Kidney (tissue), 14 donors: ENCODE results near the gene ZNHIT2. TPM values are rescaled to one million over a fixed set of nuclear protein-coding genes. Genes with fewer than 3 reads are reported as not detected.

Experiments
- DNase-seq, 5 donors: peaks; one replicate each; pipeline ENCODE4 v3.0.0-alpha.2; 2013 to 2020
- FAIRE-seq: peaks from 2 replicates; lab custom pipeline; 2012; peaks lifted over from hg19 to GRCh38; lab: Jason Lieb, UNC
- H3K27ac ChIP-seq, 2 donors: one replicate each; pipeline ENCODE4 v1.7.0; 2013; ENCODE audit warnings: low read depth in 2 of 2, low read length in 2 of 2, inconsistent platforms in 1 of 2
- H3K27me3 ChIP-seq: one replicate; pipeline ENCODE4 v1.7.1; 2013; ENCODE audit warnings: low read length, inconsistent platforms; ENCODE audit not compliant: control insufficient read depth, insufficient read depth
- H3K36me3 ChIP-seq, 3 donors: one replicate each; pipeline versions ENCODE4 v1.7.0 to v1.7.1; 2013; ENCODE audit warnings: low read length in 3 of 3, control low read depth in 1 of 3, inconsistent platforms in 1 of 3; ENCODE audit not compliant: insufficient read depth in 3 of 3, control insufficient read depth in 2 of 3
- H3K4me1 ChIP-seq, 3 donors: one replicate each; pipeline versions ENCODE4 v1.7.0 to v1.7.1; 2013; ENCODE audit warnings: low read length in 3 of 3, inconsistent platforms in 1 of 3, low read depth in 1 of 3; ENCODE audit not compliant: control insufficient read depth in 2 of 3, insufficient read depth in 2 of 3
- H3K4me3 ChIP-seq, 3 donors: one replicate each; pipeline versions ENCODE4 v1.7.0 to v1.8.1; 2013; ENCODE audit warnings: low read length in 3 of 3, control low read depth in 1 of 3, inconsistent platforms in 1 of 3
- H3K9ac ChIP-seq, 3 donors: one replicate each; pipeline versions ENCODE4 v1.7.0 to v1.7.1; 2013; ENCODE audit warnings: low read length in 3 of 3, control low read depth in 1 of 3, inconsistent platforms in 1 of 3
- H3K9me3 ChIP-seq, 3 donors: one replicate each; pipeline versions ENCODE4 v1.7.0 to v1.7.1; 2013; ENCODE audit warnings: low read length in 3 of 3, control low read depth in 1 of 3, inconsistent platforms in 1 of 3; ENCODE audit not compliant: control insufficient read depth in 2 of 3, insufficient read depth in 1 of 3
- intact Hi-C: fragments of 100-400 bp; cut with DNase I; formaldehyde crosslinking; loops from one replicate; pipeline ENCODE4 v1.11.1; 2022
- polyA plus RNA-seq: library from polyadenylated mRNA; stranded (reverse); fragments of 350-450 nt; fragmentation: Illumina TruSeq; extraction: RNeasy Lipid Tissue Mini Kit (QIAGEN cat#74804); gene quantifications from one replicate; pipeline ENCODE4 v1.2.3, GENCODE V29; 2014; ENCODE audit warnings: low read depth, low replicate concordance; ENCODE audit not compliant: insufficient read depth
- total RNA-seq: library from RNA; stranded (reverse); fragmentation: NEBNext Ultra II Directional; extraction: Animal tissue kit (Norgen Biotek cat#: 25700); gene quantifications from one replicate; pipeline ENCODE4 v1.2.1, GENCODE V29; 2021
- TF ChIP-seq, protein P1 (sequence below): IDR thresholded peaks from 3 replicates; pipeline ENCODE4 v1.5.1; 2012; ENCODE audit warnings: mild to moderate bottlenecking, moderate library complexity, borderline replicate concordance; ENCODE audit not compliant: insufficient read depth; ENCODE audit errors: extremely low read depth
- donor health status: control.
- donor health status: control.
- donor health status: control.
- donor health status: control.
- donor health status: control.
- donor health status: DM: yes; HTN: yes; CAD: no.
- donor health status: Normal renal cell carcinoma (clear cell type).

The ZNHIT2 gene
- total and polyA plus RNA-seq, 2 donors from 2014 or later: 14.0 to 21.1 TPM

DNA sequence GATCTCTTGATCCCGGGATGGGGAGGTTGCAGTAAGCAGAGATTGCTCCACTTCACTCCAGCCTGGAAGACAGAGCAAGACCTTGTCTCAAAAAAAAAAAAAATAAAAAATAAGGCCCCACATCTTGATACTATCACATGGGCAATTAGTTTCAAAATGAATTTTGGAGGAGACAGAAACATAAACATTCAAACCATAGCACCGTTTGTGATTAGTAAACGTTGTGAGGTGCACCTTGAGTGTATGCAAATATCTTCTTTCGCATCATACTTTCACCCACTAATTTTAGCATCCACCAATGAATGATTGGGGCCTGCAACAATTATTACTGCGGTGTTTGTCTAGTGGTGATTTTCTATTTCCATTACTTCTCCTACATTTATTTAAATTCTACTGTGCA is 41.5 kb upstream of the ZNHIT2 start:
- Histone ChIP-seq H3K36me3 (no peaks in the 10 kb centered on the region), H3K27ac (no peak overlapping the region), H3K27me3 (no peaks in the 10 kb centered on the region), H3K9me3 (no peaks in the 10 kb centered on the region), H3K4me1 (no peaks in the 10 kb centered on the region), H3K4me3 (no peak overlapping the region), H3K9ac (no peak overlapping the region)
- FAIRE-seq (no peak), DNase-seq (no peak)
- intact Hi-C loops: no loop called here
- TF ChIP-seq, protein P1, sequence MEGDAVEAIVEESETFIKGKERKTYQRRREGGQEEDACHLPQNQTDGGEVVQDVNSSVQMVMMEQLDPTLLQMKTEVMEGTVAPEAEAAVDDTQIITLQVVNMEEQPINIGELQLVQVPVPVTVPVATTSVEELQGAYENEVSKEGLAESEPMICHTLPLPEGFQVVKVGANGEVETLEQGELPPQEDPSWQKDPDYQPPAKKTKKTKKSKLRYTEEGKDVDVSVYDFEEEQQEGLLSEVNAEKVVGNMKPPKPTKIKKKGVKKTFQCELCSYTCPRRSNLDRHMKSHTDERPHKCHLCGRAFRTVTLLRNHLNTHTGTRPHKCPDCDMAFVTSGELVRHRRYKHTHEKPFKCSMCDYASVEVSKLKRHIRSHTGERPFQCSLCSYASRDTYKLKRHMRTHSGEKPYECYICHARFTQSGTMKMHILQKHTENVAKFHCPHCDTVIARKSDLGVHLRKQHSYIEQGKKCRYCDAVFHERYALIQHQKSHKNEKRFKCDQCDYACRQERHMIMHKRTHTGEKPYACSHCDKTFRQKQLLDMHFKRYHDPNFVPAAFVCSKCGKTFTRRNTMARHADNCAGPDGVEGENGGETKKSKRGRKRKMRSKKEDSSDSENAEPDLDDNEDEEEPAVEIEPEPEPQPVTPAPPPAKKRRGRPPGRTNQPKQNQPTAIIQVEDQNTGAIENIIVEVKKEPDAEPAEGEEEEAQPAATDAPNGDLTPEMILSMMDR: no peak

DNA sequence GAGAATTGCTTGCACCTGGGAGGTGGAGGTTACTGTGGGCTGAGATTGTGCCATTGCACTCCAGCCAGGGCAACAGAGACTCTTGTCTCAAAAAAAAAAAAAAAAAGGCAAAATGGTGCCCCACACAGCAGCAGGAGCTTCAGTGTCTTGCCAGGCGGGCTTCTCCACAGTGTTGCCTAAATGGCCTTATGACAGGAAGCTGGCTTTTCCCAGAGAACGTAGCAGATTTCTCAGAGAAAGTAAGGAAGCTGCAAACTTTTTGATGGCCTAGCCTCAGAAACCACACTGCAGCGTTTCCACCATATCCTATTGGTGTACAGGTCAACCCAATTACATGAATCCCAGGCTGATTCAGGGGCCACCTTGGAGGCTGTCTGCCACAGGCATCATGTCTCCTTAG is 39.8 kb upstream of the ZNHIT2 start:
- H3K9ac ChIP-seq: no peak overlapping the region
- no peaks in the 10 kb centered on the region for H3K36me3 ChIP-seq
- intact Hi-C loops: no loop called here
- H3K27me3 ChIP-seq: no peaks in the 10 kb centered on the region
- no peaks in the 10 kb centered on the region for H3K4me1 ChIP-seq
- FAIRE-seq (no peak), DNase-seq (no peak)
- no peaks in the 10 kb centered on the region for H3K9me3 ChIP-seq
- H3K27ac ChIP-seq: no peak overlapping the region
- TF ChIP-seq, protein P1: no peak
- H3K4me3 ChIP-seq: no peak overlapping the region

DNA sequence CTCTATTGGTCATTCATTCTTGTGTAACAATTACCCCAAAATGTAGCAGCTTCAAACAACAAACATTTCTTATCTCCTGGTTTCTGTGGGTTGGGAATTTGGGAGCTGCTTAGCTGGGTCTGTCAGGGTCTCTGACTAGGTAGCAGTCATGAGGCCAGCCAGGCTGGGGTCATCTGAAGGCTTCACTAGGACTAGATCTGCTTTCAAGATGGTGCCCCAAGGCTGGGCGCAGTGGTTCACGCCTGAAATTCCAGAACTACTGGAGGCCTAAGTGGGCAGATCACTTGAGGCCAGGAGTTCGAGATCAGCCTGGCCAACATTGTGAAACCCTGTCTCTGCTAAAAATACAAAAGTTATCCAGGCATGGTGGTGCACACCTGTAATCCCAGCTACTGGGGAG is 39.4 kb upstream of the ZNHIT2 start:
- intact Hi-C loops: no loop called here
- Histone ChIP-seq H3K36me3 (no peaks in the 10 kb centered on the region), H3K27me3 (no peaks in the 10 kb centered on the region), H3K4me1 (no peaks in the 10 kb centered on the region), H3K9ac (no peak overlapping the region), H3K27ac (no peak overlapping the region), H3K9me3 (no peaks in the 10 kb centered on the region), H3K4me3 (no peak overlapping the region)
- DNase-seq (peak in 1 of 5 donors; percentile 63), FAIRE-seq (no peak)
- TF ChIP-seq, protein P1: no peak

DNA sequence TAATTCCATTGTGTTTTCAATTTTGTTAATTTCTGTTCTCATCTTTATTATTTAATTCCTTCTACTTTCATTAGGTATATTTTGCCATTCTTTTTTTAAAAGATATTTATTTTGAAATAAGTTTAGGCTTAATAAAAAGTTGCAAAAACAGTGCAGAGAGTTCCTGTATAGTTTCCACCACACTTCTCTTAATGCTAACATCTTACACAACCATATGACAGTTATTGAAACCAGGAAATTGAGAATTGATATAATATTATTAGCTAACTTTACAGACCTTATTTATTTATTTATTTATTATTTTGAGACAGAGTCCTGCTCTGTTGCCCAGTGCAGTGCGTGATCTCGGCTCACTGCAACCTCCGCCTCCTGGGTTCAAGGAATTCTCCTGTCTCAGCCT is 38.8 kb upstream of the ZNHIT2 start:
- intact Hi-C loops: no loop called here
- Histone ChIP-seq H3K9ac (no peak overlapping the region), H3K4me1 (no peaks in the 10 kb centered on the region), H3K4me3 (no peak overlapping the region), H3K9me3 (no peaks in the 10 kb centered on the region), H3K36me3 (no peaks in the 10 kb centered on the region), H3K27ac (no peak overlapping the region), H3K27me3 (no peaks in the 10 kb centered on the region)
- FAIRE-seq (no peak), DNase-seq (no peak)
- TF ChIP-seq, protein P1: no peak
